HL-60 (cell line): ENCODE measurements around the gene DENND1B.

Experiments used
- CTCF ChIP-seq: IDR thresholded peaks from one replicate; pipeline ENCODE4 v1.5.1; 2011; ENCODE audit warnings: low read length, control low read depth, inconsistent platforms; ENCODE audit not compliant: insufficient read depth
- GABPA ChIP-seq: IDR thresholded peaks from 2 replicates; pipeline ENCODE4 v1.6.1; 2012; ENCODE audit warnings: low read depth
- POLR2AphosphoS5 ChIP-seq: IDR thresholded peaks from 2 replicates; pipeline ENCODE4 v1.6.1; 2012; ENCODE audit warnings: low read depth
- SPI1 ChIP-seq: IDR thresholded peaks from 2 replicates; pipeline ENCODE4 v1.6.1; 2012; ENCODE audit warnings: low read depth, mild to moderate bottlenecking, borderline replicate concordance
- TF ChIP-seq, protein P1 (sequence below): IDR thresholded peaks from 2 replicates; pipeline ENCODE4 v1.6.1; 2012; ENCODE audit warnings: low read depth; ENCODE audit not compliant: insufficient replicate concordance

GRCh38 chr1:197771904-197772556 is 3.2 kb downstream of the DENND1B start:
- no peak for TF ChIP-seq CTCF
- TF ChIP-seq POLR2AphosphoS5: no peak
- no peak for TF ChIP-seq GABPA
- TF ChIP-seq, protein P1, sequence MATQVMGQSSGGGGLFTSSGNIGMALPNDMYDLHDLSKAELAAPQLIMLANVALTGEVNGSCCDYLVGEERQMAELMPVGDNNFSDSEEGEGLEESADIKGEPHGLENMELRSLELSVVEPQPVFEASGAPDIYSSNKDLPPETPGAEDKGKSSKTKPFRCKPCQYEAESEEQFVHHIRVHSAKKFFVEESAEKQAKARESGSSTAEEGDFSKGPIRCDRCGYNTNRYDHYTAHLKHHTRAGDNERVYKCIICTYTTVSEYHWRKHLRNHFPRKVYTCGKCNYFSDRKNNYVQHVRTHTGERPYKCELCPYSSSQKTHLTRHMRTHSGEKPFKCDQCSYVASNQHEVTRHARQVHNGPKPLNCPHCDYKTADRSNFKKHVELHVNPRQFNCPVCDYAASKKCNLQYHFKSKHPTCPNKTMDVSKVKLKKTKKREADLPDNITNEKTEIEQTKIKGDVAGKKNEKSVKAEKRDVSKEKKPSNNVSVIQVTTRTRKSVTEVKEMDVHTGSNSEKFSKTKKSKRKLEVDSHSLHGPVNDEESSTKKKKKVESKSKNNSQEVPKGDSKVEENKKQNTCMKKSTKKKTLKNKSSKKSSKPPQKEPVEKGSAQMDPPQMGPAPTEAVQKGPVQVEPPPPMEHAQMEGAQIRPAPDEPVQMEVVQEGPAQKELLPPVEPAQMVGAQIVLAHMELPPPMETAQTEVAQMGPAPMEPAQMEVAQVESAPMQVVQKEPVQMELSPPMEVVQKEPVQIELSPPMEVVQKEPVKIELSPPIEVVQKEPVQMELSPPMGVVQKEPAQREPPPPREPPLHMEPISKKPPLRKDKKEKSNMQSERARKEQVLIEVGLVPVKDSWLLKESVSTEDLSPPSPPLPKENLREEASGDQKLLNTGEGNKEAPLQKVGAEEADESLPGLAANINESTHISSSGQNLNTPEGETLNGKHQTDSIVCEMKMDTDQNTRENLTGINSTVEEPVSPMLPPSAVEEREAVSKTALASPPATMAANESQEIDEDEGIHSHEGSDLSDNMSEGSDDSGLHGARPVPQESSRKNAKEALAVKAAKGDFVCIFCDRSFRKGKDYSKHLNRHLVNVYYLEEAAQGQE: no peak
- TF ChIP-seq SPI1: no peak
